DMS79 (cell line): ENCODE data around the gene WDFY1.

ENCODE experiments used
- DNase-seq: peaks from one replicate; lab custom pipeline; 2025; lab: John Stamatoyannopoulos, UW

The WDFY1 gene

GRCh38 chr2:223944703-223945531, at the start of gene WDFY1:
Gene WDFY1, minus strand, starts transcription at chr2:223945335. Its CDS starts 51 bp downstream, at chr2:223945284.
- peak; percentile 29 for DNase-seq

- DNase-seq = no peak
Measured at GRCh38 chr2:223994562-223995162, 49.5 kb upstream of the WDFY1 start.

GRCh38 chr2:223993634-223994232, 48.6 kb upstream of the WDFY1 start:
- peak; percentile 29 for DNase-seq

- DNase-seq = no peak
Measured at GRCh38 chr2:223991611-223992010, 46.5 kb upstream of the WDFY1 start.

GRCh38 chr2:223989856-223990232, 44.7 kb upstream of the WDFY1 start:
- no peak for DNase-seq

GRCh38 chr2:223989206-223989855, 44.2 kb upstream of the WDFY1 start:
- no peak for DNase-seq

- no peak for DNase-seq
Measured at GRCh38 chr2:223981241-223981640, 36.1 kb upstream of the WDFY1 start.

- DNase-seq = no peak
Measured at GRCh38 chr2:223980803-223981202, 35.7 kb upstream of the WDFY1 start.

- no peak for DNase-seq
Measured at GRCh38 chr2:223980397-223980735, 35.2 kb upstream of the WDFY1 start.

GRCh38 chr2:223979730-223980396, 34.7 kb upstream of the WDFY1 start:
- DNase-seq = no peak

GRCh38 chr2:223978451-223978850, 33.3 kb upstream of the WDFY1 start:
- DNase-seq = no peak

GRCh38 chr2:223976635-223977226, 31.6 kb upstream of the WDFY1 start:
- DNase-seq = no peak

- no peak for DNase-seq
Measured at GRCh38 chr2:223973606-223974005, 28.5 kb upstream of the WDFY1 start.

GRCh38 chr2:223972656-223973102, 27.5 kb upstream of the WDFY1 start:
- no peak for DNase-seq

GRCh38 chr2:223971731-223972130, 26.6 kb upstream of the WDFY1 start:
- DNase-seq = no peak

- no peak for DNase-seq
Measured at GRCh38 chr2:223970343-223971128, 25.4 kb upstream of the WDFY1 start.

- DNase-seq = no peak
Measured at GRCh38 chr2:223969856-223970255, 24.7 kb upstream of the WDFY1 start.

GRCh38 chr2:223969315-223969714, 24.2 kb upstream of the WDFY1 start:
- no peak for DNase-seq

- no peak for DNase-seq
Measured at GRCh38 chr2:223967981-223968380, 22.8 kb upstream of the WDFY1 start.

- no peak for DNase-seq
Measured at GRCh38 chr2:223959688-223960087, 14.6 kb upstream of the WDFY1 start.
